Vagina (tissue), 2 donors: ENCODE data around the gene HLTF.

Experiments used
- CTCF ChIP-seq, 3 experiments: fragments of 450-650 bp in 2 of 3; fragments of 200-600 bp in 1 of 3; sonication (generic) in 1 of 3; IDR thresholded peaks; one replicate each; pipeline ENCODE4 v1.5.1; 2017 to 2019; ENCODE audit warnings: antibody characterized with exemption in 3 of 3, mild to moderate bottlenecking in 2 of 3, moderate library complexity in 2 of 3
- POLR2A ChIP-seq, 2 donors: fragments of 450-650 bp; IDR thresholded peaks; one replicate each; pipeline ENCODE4 v1.6.1; 2017; ENCODE audit warnings: antibody characterized with exemption in 2 of 2, mild to moderate bottlenecking in 2 of 2, moderate library complexity in 2 of 2
- POLR2AphosphoS5 ChIP-seq, 2 donors: sonication (generic); formaldehyde crosslinking; IDR thresholded peaks; one replicate each; pipeline ENCODE4 v1.9.0; 2017; ENCODE audit warnings: antibody characterized with exemption in 2 of 2, mild to moderate bottlenecking in 2 of 2, low read depth in 1 of 2; ENCODE audit not compliant: insufficient read depth in 1 of 2

- TF ChIP-seq CTCF (IDR thresholded peaks at IDR 0.05): no peak
- TF ChIP-seq POLR2A (IDR thresholded peaks at IDR 0.05): no peak
- TF ChIP-seq POLR2AphosphoS5 (IDR thresholded peaks at IDR 0.05; ENCODE audit: insufficient read depth in 1 of 2, low read depth in 1 of 2): no peak
These were observed 48.0 kb downstream of the HLTF start for GRCh38 chr3:149038322-149038721.
